ENCODE measurements around the gene ATP10A. TPM values are rescaled to one million over a fixed set of nuclear protein-coding genes. Genes with fewer than 3 reads are reported as not detected.

The ATP10A gene
- total and polyA plus RNA-seq, 2 of the 8 experiments (the other 6 are each of a cell fraction or from before 2014, with no cell fraction given) = 2.0 to 2.8 TPM

DNA sequence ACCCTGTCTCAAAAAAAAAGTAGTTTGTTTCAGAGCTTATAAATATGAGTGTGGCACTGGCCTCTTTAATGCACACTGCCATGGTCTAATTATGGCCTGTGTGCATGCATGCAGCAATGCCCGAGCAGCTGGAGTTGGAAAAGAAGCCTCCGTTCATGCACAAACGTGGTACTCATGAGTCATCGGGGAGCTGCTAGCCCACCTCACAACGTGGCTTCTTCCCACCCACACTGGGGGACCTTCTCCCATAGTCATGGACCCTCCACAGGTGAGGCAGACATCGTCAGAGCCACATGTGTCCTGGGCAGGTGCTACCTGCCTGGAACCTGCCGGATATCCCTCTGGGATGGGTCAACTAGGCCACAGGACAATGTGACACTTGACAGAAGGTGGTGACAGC lies 66.7 kb downstream of the ATP10A start:
- H2AFZ ChIP-seq (ENCODE audit: low read length) = no peak overlapping the region
- H3K23me2 ChIP-seq (ENCODE audit: low read depth, low read length) = no peaks in the 10 kb centered on the region
- H3K9me3 ChIP-seq (ENCODE audit: insufficient read depth in 2 of 2, low read depth in 1 of 2, low read length in 1 of 2) = no peaks in the 10 kb centered on the region
- no peak overlapping the region for H3K18ac ChIP-seq (ENCODE audit: extremely low read depth, low read length)
- no peak overlapping the region for H4K8ac ChIP-seq (ENCODE audit: extremely low read depth, insufficient read depth, low read length)
- no peak overlapping the region for H3K27ac ChIP-seq (ENCODE audit: low read depth, low read length)
- H3K36me3 ChIP-seq (ENCODE audit: control insufficient read depth in 2 of 4, insufficient read depth in 4 of 4, low read length in 3 of 4) = no peaks in the 10 kb centered on the region
- FAIRE-seq (no peak), DNase-seq (ENCODE audit: low read depth in 1 of 2, low spot score in 2 of 2) (no peak)
- H2AK5ac ChIP-seq (ENCODE audit: low read depth, low read length) = no peak overlapping the region
- H4K91ac ChIP-seq (replicated peaks; ENCODE audit: insufficient read length, low read length) = peak overlapping the region; percentile 78
- H3K79me1 ChIP-seq (ENCODE audit: low read depth, low read length) = no peaks in the 10 kb centered on the region
- no peak overlapping the region for H2BK12ac ChIP-seq (ENCODE audit: low read depth, low read length)
- no peak overlapping the region for H3K14ac ChIP-seq (ENCODE audit: insufficient read length)
- no peak overlapping the region for H2BK120ac ChIP-seq (replicated peaks; ENCODE audit: low read depth, low read length)
- no peaks in the 10 kb centered on the region for H4K20me1 ChIP-seq (replicated peaks in 1 of 2; ENCODE audit: control insufficient read depth in 1 of 2, insufficient read depth in 2 of 2, low read length in 2 of 2)
- no peaks in the 10 kb centered on the region for H3K79me2 ChIP-seq (ENCODE audit: control insufficient read depth in 1 of 2, insufficient read depth in 2 of 2, low read length in 2 of 2)
- H2BK5ac ChIP-seq (ENCODE audit: low read depth, low read length) = no peak overlapping the region
- CTCF ChIA-PET (ENCODE audit: partially characterized antibody) = interaction anchor here (0.6 to 2.0 kb wide), 4 partner anchors 11 to 57 kb away, joined by 3 to 8 read pairs (median 4); no protein-coding TSS in a partner anchor
- no peak overlapping the region for H2BK20ac ChIP-seq (ENCODE audit: low read length)
- POLR2A ChIA-PET (ENCODE audit: partially characterized antibody) = no interaction called here
- H3K9ac ChIP-seq (replicated peaks in 1 of 4; ENCODE audit: extremely low read depth in 1 of 4, low read depth in 3 of 4, low read length in 3 of 4) = no peak overlapping the region
- H3K4ac ChIP-seq (replicated peaks; ENCODE audit: insufficient read length, low read depth, low read length) = no peak overlapping the region
- H3K4me2 ChIP-seq (ENCODE audit: insufficient read depth in 1 of 2, low read depth in 2 of 2, low read length in 2 of 2) = no peak overlapping the region
- no peak overlapping the region for H3K23ac ChIP-seq (ENCODE audit: insufficient read length)
- H2BK15ac ChIP-seq (ENCODE audit: low read length) = no peak overlapping the region
- no peak overlapping the region for H4K5ac ChIP-seq (ENCODE audit: insufficient read length, low read depth, low read length)
- WGBS, 2 experiments (ENCODE audit: extremely low coverage in 1 of 2, insufficient coverage in 1 of 2, insufficient read length in 1 of 2, insufficient replicate concordance in 2 of 2, low coverage in 1 of 2, low lambda C conversion rate in 2 of 2, missing lambda C conversion rate in 1 of 2) = 97% methylated on average over 7 of the region's 7 CpGs; no CpG with 5 or more reads in 1 of the 2 experiments
- no peak overlapping the region for H3K56ac ChIP-seq (replicated peaks; ENCODE audit: insufficient read length, low read depth, low read length)
- H3K4me3 ChIP-seq (ENCODE audit: extremely low read depth in 1 of 4, insufficient read depth in 2 of 4, low read depth in 3 of 4, low read length in 4 of 4) = no peak overlapping the region
- peaks cover 0 to 6% (median 5%) of the 10 kb centered on the region in 4 experiments for H3K4me1 ChIP-seq (replicated peaks in 1 of 4; ENCODE audit: control insufficient read depth in 3 of 4, insufficient read depth in 4 of 4, low read length in 3 of 4)
- no peaks in the 10 kb centered on the region for H3K27me3 ChIP-seq (replicated peaks in 1 of 4; ENCODE audit: control insufficient read depth in 3 of 4, extremely low read depth in 1 of 4, insufficient read depth in 3 of 4, low read length in 3 of 4)
- TF ChIP-seq SRF (IDR thresholded peaks at IDR 0.05; ENCODE audit: low read depth, low read length) (no peak), YY1 (IDR thresholded peaks at IDR 0.05; ENCODE audit: low read depth, low read length) (no peak), RFX5 (IDR thresholded peaks at IDR 0.05; ENCODE audit: borderline replicate concordance, low read depth, low read length) (no peak), SP1 (IDR thresholded peaks at IDR 0.05; ENCODE audit: low read depth, low read length) (no peak), EZH2 (IDR thresholded peaks at IDR 0.05; ENCODE audit: low read depth, low read length, severe bottlenecking) (no peak), EP300 (IDR thresholded peaks at IDR 0.05; ENCODE audit: borderline replicate concordance in 1 of 2, low read depth in 2 of 2, low read length in 2 of 2) (no peak)

All from H1 (cell line).